Fibroblast of skin of back (primary cell): ENCODE results near the gene DNER.
"Not testable (repeated sequence)": the region's sequence is repeated elsewhere in the genome, so short reads cannot be mapped to it uniquely, and the experiment has no call there.

Experiments used
- DNase-seq: peaks from one replicate; pipeline ENCODE4 v3.0.0-alpha.2; 2013

The DNER gene

DNA sequence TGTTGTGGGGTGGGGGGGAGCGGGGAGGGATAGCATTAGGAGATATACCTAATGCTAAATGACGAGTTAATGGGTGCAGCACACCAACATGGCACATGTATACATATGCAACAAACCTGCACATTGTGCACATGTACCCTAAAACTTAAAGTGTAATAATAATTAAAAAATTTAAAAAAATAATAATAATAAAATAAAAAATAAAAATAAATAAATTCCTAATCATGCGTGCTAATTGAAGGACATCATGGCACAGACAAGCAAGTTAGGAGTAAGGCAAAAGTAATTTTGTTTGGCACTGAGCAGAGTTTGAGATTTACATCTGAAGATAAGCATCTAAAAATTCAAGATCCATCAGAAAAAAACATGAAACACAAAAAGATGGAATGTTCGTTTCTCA lies 100.3 kb downstream of the DNER start:
- DNase-seq = not testable (repeated sequence)

DNA sequence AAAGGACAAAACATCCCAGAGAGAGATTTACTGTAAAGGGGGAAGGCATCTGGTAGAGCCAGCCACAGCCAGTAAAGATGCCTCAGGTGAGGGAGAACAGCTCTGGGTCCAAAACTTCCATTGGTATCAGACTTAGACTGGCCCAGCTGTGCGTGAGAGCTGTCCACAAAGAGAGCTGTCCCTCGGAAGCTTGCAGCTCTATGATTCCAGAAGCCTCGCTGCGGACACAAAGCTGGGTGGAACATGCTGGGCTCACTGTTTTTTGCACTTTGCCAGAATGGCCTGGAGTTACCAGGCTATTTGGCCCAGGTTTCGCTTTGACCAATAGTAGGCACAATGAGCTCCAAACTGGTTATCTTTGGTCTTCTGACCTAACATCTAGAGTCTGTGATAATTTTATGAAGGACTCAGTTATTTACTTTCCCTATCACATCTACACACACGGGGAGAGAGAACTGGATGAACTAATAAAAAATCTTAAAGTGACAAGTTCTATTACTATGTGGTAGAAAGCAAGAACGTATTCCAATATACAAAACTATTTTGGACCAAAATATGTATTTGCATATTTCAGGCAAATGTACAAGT lies 101.9 kb downstream of the DNER start:
- DNase-seq = no peak

DNA sequence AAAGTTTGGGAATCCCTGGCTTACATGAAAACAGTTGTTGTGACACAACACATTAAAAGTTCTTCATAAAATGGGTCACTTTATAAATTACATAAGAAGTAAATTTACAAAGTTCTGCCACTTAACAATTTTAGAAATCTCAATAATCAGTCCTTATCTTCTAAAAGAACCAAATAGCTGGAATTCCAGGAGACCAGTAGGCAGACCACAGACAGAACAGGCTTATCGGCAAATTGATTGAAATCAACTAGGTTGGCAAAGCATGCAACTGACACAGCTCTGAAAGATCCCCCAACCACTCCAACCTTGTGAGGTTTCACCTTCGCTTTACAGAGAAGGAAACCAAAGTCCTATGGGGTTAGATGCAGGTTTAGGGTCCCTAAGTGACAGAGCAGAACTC lies 103.0 kb downstream of the DNER start:
- no peak for DNase-seq

DNA sequence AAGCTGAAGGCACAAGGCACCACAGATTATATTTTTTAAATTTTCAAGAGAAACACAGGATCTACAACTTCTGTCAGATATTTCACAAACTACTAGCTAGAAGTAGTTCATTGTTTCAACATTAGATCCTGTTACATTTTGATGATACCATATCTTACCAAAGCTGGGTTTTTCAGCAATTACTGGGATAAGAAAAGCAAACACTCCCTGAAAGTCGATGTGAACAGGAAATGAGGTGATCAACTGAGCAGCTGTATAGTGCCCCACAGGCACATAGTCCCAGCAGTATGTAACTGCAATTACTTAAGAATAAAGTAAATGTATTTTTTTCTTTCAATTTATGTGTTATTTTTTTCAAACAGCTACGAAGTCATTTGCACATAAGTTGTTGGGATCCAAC lies 103.5 kb downstream of the DNER start:
- peak; percentile 1 for DNase-seq

DNA sequence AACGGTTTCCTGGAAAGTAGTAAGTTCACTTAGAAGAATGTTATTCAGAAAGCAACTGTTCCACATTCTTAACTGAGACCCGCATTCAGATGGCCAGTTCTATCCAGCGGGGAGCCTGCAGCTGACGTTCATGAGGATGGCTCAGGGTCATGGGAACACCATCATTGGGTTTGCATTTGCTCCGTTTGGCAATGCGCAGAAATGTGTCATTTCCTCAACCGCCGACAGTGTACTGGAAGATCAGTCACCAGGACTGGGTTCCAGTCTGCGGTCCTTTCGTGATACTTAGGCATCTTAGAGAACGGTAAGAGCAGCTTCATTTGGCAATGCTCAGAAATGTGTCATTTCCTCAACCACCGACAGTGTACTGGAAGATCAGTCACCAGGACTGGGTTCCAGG lies 104.0 kb downstream of the DNER start:
- no peak for DNase-seq

DNA sequence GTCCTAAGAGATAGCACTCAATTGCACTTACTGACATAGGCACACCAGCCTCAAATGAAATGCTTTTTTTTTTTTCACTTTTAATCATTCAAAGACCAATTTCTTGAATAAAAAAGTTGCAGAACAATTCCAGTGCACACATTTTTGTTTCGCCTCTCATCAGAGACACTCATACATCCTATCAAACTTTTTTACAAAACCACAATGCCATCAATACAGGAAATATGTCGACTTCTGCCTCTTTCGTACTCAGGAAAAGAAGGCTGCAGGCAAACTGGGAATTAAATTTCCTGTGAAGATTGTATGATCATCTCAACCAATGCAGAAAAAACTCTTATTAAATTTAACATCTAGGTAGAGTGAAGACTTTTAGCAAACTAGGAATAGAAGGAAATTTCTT lies 112.4 kb downstream of the DNER start:
- no peak for DNase-seq

DNA sequence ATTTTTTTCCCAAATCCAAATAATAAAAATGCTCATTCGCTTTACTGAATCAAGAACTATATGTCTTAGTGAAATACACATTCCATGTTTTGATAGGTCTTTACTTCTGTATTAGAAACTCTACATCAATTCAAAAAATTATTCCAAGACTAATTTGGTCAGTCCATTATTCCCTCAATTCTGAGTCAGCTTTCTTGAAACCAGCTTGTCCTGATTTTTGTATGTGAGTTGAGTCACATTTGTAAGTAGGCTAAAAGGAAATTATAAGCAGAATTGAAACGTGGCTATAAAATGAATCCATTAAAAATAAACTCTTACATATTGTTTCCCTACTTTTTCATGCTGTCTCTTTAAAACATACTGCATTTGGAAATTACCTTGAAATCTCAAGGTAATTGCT lies 113.0 kb downstream of the DNER start:
- no peak for DNase-seq

DNA sequence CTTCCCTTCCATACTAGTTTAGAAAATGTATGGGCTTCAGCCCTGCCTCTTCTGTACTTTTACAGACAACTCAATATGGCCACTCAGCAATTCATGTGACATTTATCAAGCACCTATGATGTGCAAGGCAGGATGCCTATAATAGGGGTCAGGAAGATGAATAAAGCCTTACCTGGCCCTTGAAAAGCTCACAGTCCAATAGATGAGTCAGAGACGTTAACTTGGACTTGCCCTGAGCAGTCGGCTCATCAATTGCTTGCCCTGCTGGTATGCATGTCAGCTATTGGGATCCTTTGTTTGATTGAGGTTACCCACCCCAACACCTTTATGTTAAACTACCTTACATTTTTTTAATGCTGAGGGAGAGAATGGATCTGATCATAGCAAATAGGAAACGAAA lies 116.1 kb downstream of the DNER start:
- DNase-seq = no peak

DNA sequence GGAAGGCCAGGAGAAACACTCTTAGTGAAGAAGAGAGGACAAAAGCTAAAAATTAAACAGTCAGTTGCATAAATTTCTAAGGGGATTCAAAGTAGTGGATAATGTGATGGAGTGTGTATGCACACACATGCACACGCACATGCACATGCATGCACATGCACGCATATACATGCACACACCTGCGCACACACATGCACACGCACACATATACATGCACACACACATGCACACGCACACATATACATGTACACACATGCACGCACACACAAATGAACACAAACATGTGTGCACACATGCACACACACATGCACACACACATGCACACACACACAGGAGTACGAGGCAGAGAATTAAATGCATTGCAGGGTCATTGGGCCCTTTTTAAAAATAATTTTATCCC lies 117.6 kb downstream of the DNER start:
- DNase-seq = no peak

DNA sequence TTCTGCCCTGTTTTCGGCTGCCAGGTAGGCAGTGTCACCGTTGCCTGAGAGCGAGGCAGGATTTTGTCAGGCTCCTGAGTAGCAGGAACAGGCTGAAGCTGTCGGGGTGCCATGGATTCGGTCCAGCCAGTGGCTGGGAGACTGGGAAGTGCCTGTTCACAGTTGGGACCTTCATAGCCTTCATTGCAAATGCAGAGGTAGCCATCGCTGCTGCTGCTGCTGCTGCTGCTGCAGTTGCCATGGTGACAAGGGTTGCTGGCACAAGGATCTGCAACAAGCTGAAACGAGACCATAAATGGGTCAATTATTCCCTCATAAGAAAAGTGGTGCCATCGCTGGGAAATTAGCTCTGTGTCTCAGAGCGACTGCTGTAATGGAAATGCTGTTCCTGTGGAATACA lies 122.7 kb downstream of the DNER start:
- DNase-seq = no peak

DNA sequence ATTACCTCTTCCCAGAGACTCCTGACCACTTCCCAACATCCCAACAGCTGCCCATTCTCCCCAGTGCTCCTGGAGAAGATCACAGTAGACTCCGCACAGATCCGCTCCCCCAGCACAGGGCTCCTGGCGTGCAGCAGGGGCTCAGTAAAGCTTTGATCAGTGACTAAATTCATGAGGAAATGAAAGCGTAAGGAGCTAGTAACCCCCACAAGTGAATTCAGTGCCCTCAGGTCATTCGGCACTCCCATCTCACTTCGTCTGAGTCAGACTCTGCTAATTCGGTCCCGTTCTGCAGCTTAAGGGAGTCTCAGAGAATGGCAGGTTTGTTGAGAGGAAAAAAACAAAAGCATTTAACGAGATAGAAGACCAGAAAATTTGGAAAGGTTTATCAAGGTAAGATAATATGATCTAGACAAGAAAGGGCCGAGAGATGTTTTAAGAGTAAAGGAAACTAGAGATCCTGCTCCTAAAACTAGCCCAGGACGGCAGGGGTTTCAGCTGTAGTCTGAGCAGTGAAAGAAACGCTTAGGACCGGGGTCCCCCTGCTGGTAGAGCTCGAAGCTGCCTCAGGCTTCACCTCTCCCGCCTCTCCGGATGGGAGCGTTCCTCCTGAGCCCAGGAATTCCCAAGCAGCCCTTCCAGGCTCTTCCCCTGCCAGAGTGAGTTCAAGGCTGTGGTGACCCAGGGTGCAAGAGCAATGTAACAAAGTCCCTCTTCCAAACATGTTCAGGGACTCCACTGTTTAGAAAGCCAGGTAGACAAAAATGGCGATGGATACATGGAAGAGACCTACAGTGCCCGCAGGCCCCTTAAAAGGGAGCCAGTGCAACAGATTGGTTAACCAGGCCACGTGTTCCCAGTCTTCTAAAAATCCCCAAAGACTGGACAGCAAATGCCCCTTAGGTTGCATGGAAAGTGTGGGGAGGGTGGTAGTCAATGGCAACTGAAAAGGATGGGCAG lies 127.3 kb downstream of the DNER start:
- DNase-seq = peak; percentile 61

DNA sequence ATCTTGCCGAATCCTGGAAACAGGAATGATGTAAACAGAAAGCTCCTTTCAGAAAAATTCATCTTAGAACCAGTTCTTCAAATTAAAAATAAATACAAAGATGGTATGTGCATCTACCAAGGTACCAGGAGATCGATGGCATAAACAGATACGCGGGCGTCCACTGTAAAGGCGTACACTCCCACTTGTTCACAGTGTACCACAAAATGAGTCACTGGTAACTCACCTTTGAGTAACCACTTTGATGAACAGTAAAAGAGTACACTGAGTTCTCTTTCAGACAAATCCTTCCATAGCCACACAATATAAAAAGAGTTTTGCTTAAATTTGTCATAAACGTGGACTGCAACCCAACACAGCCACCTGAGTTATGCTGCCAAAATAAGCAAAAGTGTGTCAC lies 128.3 kb downstream of the DNER start:
- no peak for DNase-seq

DNA sequence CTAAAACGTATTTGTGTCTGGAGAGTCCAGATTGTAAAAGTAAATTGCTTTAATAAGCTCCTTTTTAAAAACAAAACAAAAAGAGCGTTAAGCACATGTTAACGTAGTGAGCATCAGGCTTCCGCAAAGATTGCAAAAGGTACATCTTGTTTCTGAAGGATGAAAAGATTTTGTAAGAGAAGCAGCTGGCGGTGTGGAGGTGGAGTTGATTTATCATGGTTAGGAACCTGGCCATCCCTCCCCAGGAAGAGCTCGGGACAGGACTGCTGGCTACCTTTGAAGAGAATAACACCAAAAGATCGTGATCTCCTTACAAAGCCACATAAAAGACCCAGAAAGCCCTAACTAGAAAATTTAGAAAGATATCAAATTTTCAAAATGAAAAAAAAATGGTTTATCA lies 132.2 kb downstream of the DNER start:
- DNase-seq = no peak

DNA sequence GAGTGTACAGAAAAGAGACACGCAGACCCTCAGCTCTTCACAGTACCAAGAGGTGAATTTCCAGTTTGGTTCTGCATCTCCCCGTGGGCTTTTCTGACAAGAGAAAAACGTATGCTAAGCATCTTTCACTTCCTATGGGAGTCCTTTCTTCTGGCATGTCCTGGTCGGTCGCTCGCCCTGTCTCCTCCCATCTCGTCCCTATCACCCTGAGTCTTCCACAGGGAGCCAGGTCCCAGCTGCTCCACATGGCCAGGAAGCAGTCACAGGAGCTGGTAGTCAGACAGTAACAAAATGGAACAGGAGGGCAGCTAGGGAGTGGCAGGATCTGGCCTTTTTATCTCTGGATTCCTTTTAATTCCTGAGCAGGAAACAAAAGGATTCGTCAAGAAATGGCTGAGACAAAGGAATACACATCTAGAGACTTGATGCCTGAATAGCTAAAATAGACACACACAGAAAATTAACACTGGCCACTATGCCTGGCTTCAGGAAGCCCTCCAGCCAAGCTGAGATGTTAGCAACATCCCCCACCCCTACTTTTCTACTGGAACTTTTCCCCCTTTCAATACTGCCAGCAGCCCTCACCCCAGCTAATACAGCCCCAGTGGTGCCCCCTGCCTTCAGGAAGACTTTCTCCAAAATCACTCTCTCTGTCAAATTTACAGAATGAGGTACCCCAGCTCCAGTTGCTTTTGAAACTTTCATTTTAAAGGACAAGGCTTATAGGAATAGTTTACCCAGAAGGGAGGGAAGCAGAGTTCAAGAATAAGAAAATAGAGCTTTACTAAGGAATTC lies 136.1 kb downstream of the DNER start:
- DNase-seq = no peak

DNA sequence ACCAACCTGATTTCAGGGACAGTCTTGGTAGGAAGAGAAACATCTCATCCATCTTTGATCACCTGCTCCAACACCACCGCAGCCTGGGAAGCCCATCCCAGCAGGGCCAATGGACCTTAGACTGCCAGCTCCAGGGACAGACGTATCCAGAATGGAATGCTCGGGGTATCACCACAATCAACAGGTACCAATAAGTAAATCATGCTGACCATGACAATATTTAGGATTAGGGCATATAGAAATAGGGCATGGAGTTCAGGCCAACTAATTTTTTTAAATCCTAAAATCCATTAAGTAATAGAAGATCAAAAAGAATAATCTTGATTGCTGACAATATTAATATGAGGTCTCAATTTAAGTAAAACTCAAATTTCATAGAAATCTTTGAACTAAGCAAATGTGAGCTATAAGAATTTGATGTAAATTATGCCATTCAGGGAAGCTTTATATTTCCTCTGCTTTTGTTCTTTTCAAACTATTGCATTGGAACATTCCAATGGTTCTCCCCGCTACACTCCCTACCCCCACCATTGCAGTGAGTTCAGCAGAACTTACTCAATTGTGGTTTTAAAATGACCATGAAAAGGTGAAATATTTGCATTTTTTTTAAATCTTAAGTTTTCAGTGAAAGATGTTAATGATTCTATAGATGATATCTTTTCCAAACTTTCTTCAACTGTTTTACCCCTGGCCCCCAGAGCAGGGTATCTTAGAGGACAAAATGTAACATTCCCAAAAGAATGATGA lies 138.6 kb downstream of the DNER start:
- DNase-seq = no peak

DNA sequence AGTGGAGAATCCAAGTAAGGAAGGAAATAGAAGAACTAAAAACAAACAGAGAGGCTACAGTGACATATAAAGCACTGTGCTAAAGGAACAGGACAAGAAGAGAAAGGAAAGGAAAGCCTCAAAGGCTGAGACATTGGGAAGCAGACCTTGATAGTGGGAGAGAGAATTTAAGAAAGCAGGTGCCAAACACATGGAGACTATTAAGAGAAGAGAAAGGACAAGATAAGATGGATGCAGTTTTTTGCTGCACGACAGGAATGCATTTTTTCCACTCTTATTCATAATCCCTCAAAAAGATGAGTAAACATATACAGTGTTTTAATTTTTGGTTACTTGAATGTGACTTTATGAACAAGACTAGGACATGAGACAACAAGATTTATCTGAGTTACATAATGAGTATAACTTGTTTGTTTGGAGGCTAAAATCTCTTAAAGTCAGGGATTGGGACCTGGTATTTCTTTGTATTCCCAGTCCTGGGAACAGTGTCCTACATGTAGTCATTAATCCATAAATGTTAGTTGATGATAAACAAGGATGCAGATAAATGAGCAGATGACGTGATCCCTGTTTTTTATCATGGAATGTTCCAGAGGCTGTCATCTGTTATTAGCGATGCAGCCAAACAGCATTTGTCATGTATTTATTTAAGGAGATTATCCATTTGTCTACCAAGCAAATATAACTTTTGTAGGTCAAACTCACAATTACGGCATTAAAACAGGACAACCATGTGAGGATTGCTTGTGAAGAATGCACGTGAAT lies 141.7 kb downstream of the DNER start:
- no peak for DNase-seq

DNA sequence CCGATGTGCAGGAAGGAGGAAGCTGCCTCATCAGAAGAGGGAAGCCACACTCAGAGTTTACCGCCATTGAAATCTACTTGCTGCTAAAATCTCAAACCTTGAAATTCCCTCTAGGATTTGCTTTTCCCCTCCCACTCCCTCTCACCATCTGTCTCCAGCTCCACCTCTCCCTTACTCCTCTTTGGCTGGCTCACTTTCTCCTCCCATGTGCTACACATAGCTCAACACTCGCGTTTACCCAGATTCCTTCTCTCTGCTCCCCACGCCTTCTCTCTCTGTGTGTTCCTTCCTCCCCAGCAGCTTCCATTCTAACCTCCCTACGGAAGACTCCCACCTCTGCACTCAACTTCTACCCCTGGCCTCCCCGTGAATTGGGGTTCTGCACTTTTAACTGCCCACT lies 143.1 kb downstream of the DNER start:
- no peak for DNase-seq

DNA sequence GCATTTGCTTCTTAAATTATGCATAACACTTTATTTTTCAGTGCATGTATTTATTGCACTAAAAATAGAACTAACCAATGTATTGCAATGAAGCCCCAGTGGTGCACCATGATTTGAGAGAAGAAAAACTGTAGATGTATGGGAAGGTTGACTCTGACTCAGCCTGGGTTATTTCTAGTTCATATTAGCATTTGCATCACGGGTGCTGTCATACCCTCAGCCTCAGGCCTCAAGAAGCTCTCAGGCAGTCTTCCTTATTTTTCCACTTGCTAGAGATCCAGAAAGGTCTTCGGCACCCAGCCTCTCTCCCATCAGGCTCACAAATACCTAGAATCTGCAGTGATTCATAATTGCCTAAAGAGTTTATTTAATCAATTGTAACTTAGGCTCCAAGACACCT lies 148.0 kb downstream of the DNER start:
- DNase-seq = no peak

DNA sequence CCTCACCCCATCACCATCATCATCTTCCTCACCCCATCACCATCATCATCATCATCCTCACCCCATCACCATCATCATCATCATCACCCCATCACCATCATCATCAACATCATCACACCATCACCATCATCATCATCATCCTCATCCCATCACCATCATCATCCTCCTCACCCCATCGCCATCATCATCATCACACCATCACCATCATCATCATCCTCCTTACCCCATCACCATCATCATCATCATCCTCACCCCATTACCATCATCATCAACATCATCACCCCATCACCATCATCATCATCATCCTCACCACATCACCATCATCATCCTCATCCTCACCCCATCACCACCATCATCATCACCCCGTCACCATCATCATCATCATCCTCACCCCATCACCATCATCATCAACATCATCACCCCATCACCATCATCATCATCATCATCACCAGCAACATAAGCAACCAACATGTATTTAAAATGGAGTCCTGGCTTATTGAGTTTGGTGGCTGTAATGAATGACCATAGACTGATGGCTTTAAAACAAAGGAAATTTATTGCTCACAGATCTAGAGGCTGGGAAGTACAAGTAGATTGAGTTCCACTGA lies 150.0 kb downstream of the DNER start:
- DNase-seq = no peak

DNA sequence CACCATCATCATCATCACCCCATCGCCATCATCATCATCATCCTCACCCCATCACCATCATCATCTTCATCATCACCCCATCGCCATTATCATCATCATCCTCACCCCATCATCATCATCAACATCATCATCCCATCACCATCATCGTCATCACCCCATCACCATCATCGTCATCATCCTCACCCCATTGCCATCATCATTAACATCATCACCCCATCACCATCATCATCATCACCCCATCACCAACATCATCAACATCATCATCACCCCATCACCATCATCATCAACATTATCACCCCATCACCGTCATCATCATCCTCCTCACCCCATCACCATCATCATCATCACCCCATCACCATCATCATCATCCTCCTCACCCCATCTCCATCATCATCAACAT lies 151.0 kb downstream of the DNER start:
- DNase-seq = no peak

DNA sequence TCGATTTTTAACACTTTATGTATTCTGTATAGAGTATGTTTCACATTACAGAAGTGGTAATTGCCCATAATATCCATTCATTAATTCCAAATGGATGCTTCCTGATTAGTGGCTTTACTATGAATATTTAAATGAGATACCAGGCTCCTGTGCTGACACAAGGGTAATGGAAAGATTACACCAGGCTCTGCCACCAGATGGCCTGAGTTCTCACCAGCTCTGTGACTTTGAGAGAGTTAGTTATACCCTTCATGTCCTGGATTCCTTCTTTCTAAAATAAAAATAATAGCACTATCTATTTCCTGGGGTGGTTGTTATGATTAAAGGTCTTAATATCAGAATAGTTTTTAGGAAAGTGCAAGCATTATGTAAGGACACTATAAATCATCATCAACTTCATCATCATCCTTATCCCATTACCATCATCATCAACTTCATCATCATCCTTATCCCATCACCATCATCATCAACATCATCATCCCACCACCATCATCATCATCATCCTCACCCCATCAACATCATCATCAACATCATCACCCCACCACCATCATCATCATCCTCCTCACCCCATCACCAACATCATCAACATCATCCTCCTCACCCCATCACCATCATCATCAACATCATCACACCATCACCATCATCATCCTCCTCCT lies 151.8 kb downstream of the DNER start:
- DNase-seq = no peak
